Muscle of leg (tissue), 11 donors: ENCODE measurements around the gene AQP10. TPM values are rescaled to one million over a fixed set of nuclear protein-coding genes. Genes with fewer than 3 reads are reported as not detected.

ENCODE experiments used
- DNase-seq: peaks from one replicate; pipeline ENCODE4 v3.0.0; 2013
- H3K27ac ChIP-seq: one replicate; pipeline ENCODE4 v1.5.1; 2013; ENCODE audit warnings: mild to moderate bottlenecking, low read length, control low read depth
- H3K27me3 ChIP-seq: one replicate; pipeline ENCODE4 v1.6.1; 2013; ENCODE audit warnings: low read length; ENCODE audit not compliant: control insufficient read depth, insufficient read depth
- H3K36me3 ChIP-seq: one replicate; pipeline ENCODE4 v1.6.1; 2013; ENCODE audit warnings: low read length; ENCODE audit not compliant: control insufficient read depth, insufficient read depth
- H3K4me1 ChIP-seq: one replicate; pipeline ENCODE4 v1.6.1; 2013; ENCODE audit warnings: low read length; ENCODE audit not compliant: control insufficient read depth, insufficient read depth
- H3K4me3 ChIP-seq: one replicate; pipeline ENCODE4 v1.5.1; 2013; ENCODE audit warnings: low read length, control low read depth
- H3K9me3 ChIP-seq: replicated peaks from 2 replicates; pipeline ENCODE4 v1.6.1; 2013; ENCODE audit warnings: low read depth, low read length; ENCODE audit not compliant: control insufficient read depth
- WGBS: methylation state at CpG from one replicate; pipeline ENCODE4 v1.1.5; 2013; ENCODE audit warnings: missing lambda C conversion rate; ENCODE audit not compliant: insufficient coverage; 5-methylcytosine and 5-hydroxymethylcytosine counted together
- polyA plus RNA-seq, 8 donors: library from polyadenylated mRNA; unstranded; fragments of 120-200 nt; gene quantifications; one replicate each; pipeline versions ENCODE4 v1.2.1 to v1.2.3, GENCODE V29; 2013; ENCODE audit warnings: inconsistent platforms in 1 of 8, low replicate concordance in 1 of 8; ENCODE audit not compliant: insufficient read length in 8 of 8, insufficient read depth in 1 of 8
- total RNA-seq: library from RNA; stranded (reverse); fragments of 120-200 nt; gene quantifications from one replicate; pipeline ENCODE4 v1.2.4, GENCODE V29; 2013

Gene AQP10
- total and polyA plus RNA-seq, 9 donors, result 0.04 to 2.2 (median 0.13) TPM; not detected in 5

GRCh38 chr1:154323493-154323892 lies 2.6 kb downstream of the AQP10 start:
- Histone ChIP-seq H3K27me3 (peaks cover 13% of the 10 kb centered on the region), H3K27ac (no peak overlapping the region), H3K4me1 (peaks cover 38% of the 10 kb centered on the region), H3K4me3 (no peak overlapping the region), H3K36me3 (no peaks in the 10 kb centered on the region), H3K9me3 (no peaks in the 10 kb centered on the region)
- 91% methylated on average over 5 of the region's 7 CpGs for WGBS
- peak; percentile 1 for DNase-seq

- peaks cover 43% of the 10 kb centered on the region for H3K4me1 ChIP-seq
These were observed 3.3 kb downstream of the AQP10 start for GRCh38 chr1:154324241-154324640.

GRCh38 chr1:154324669-154325582 lies 4.0 kb downstream of the AQP10 start, which contains the start of gene ATP8B2:
ATP8B2 (plus strand) TSS chr1:154325525; CDS start chr1:154328142, 2,617 bp downstream.
- Histone ChIP-seq H3K27ac (peak within 1 kb of the TSS; percentile 98), H3K27me3 (peaks cover 15% of the 10 kb centered on the region), H3K36me3 (peaks cover under 1% of the 10 kb centered on the region), H3K4me3 (peak within 1 kb of the TSS; percentile 83), H3K4me1 (peaks cover 48% of the 10 kb centered on the region), H3K9me3 (no peaks in the 10 kb centered on the region)
- DNase-seq, result peak; percentile 94
- WGBS, result 0% methylated on average over 12 of the region's 56 CpGs

More at GRCh38 chr1:154324241-154324640, 3.3 kb downstream of the AQP10 start:
- WGBS, result no CpG with 5 or more reads among the region's 2 CpGs
- H3K27ac ChIP-seq, result no peak overlapping the region
- peak; percentile 38 for DNase-seq
- H3K9me3 ChIP-seq, result no peaks in the 10 kb centered on the region
- H3K36me3 ChIP-seq, result no peaks in the 10 kb centered on the region
- H3K27me3 ChIP-seq, result peaks cover 15% of the 10 kb centered on the region
- H3K4me3 ChIP-seq, result no peak overlapping the region

- H3K36me3 ChIP-seq, result peaks cover 10% of the 10 kb centered on the region
- peaks cover 48% of the 10 kb centered on the region for H3K4me1 ChIP-seq
- H3K27ac ChIP-seq, result peak overlapping the region; percentile 98
- WGBS, result 0% methylated on average over 60 of the region's 63 CpGs
- DNase-seq, result peak; percentile 92
- H3K9me3 ChIP-seq, result no peaks in the 10 kb centered on the region
- H3K27me3 ChIP-seq, result peaks cover 14% of the 10 kb centered on the region
- H3K4me3 ChIP-seq, result peak overlapping the region; percentile 83
These were observed 5.0 kb downstream of the AQP10 start for GRCh38 chr1:154325583-154326545.

- peak overlapping the region; percentile 98 for H3K27ac ChIP-seq
- DNase-seq, result peak; percentile 79
These were observed 5.9 kb downstream of the AQP10 start for GRCh38 chr1:154326546-154327465.

GRCh38 chr1:154327466-154328317 lies 6.8 kb downstream of the AQP10 start:
- Histone ChIP-seq H3K9me3 (no peaks in the 10 kb centered on the region), H3K36me3 (peaks cover 27% of the 10 kb centered on the region), H3K4me3 (peak overlapping the region; percentile 43), H3K27ac (peak overlapping the region; percentile 98), H3K4me1 (peaks cover 48% of the 10 kb centered on the region), H3K27me3 (peaks cover 9% of the 10 kb centered on the region)
- WGBS, result 39% methylated on average over 4 of the region's 5 CpGs
- DNase-seq, result peak; percentile 36

More at GRCh38 chr1:154326546-154327465, 5.9 kb downstream of the AQP10 start:
- Histone ChIP-seq H3K4me1 (peaks cover 48% of the 10 kb centered on the region), H3K4me3 (peak overlapping the region; percentile 83), H3K36me3 (peaks cover 19% of the 10 kb centered on the region), H3K9me3 (no peaks in the 10 kb centered on the region), H3K27me3 (peaks cover 12% of the 10 kb centered on the region)
- 49% methylated on average over 4 of the region's 6 CpGs for WGBS

- peak; percentile 90 for DNase-seq
- Histone ChIP-seq H3K4me1 (peaks cover 48% of the 10 kb centered on the region), H3K27ac (peak overlapping the region; percentile 98)
These were observed 7.6 kb downstream of the AQP10 start for GRCh38 chr1:154328318-154329151.

GRCh38 chr1:154329152-154329521 lies 8.2 kb downstream of the AQP10 start:
- Histone ChIP-seq H3K36me3 (peaks cover 38% of the 10 kb centered on the region), H3K27ac (peak overlapping the region; percentile 76), H3K4me3 (peak overlapping the region; percentile 43), H3K9me3 (no peaks in the 10 kb centered on the region), H3K27me3 (peaks cover 2% of the 10 kb centered on the region), H3K4me1 (peaks cover 47% of the 10 kb centered on the region)
- WGBS, result 64% methylated on average over 4 of the region's 6 CpGs
- peak; percentile 32 for DNase-seq

More at GRCh38 chr1:154328318-154329151, 7.6 kb downstream of the AQP10 start:
- Histone ChIP-seq H3K36me3 (peaks cover 34% of the 10 kb centered on the region), H3K27me3 (peaks cover 2% of the 10 kb centered on the region), H3K4me3 (peak overlapping the region; percentile 43), H3K9me3 (no peaks in the 10 kb centered on the region)
- WGBS, result 4% methylated on average over 63 of the region's 76 CpGs
